HG02970 (cell line): ENCODE data around the gene BRAF.
"Not testable (repeated sequence)": the region's sequence is repeated elsewhere in the genome, so short reads cannot be mapped to it uniquely, and the experiment has no call there.

Experiments used
- ATAC-seq: cut with Tn5 transposase; IDR thresholded peaks from one replicate; pipeline ENCODE4 v1.9.1; 2021; ENCODE audit warnings: mild to moderate bottlenecking, moderate library complexity, moderate number of reproducible peaks; ENCODE audit not compliant: unreplicated experiment, low FRiP score

BRAF gene

DNA sequence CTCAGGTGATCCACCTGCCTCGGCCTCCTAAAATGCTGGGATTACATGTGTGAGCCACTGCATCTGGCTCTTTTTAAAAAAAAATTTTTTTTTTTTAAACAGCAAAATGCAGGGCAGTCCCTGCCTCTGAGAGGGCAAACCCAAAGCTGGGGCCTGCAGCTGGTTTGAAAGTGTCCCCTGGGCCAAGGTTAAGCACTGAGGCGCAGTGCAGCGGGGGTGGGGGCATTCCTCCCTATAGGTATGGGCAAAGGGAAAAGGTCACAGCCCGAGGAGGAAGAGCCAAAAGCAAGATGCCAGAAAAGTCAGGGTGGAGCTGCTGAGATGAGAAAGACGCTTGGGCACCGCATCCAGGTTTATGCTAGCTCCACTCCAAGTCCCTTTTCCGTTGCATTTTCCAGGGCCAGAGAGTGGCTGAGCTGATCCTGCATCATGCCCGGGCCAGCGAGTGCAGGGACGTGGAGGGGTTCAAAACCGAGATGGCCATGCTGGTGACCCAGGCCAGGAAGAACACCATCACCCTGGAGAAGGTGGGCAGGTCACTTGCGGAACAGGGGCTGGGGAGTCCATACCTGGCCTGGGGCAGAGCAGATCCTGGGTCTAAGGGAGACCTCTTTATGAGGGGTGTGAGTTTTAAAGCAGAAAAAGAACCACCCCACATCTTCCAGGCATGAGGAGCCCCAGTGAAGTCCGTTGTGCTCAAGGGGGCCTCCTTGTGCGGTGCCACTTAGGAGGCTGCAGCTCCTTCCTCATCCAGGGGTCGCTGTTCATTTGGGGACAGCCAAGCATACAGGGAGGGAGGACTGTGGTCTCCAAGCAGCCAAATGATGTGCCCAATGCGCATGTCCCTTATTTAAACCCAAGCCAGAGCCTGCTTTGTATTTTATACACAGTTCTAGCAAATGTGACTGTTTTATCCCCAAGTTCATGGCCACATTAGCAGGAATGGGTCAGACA, 235.3 kb downstream of the BRAF start:
- no peak for ATAC-seq

GRCh38 chr7:140688341-140688740, 236.4 kb downstream of the BRAF start:
- ATAC-seq, result no peak

DNA sequence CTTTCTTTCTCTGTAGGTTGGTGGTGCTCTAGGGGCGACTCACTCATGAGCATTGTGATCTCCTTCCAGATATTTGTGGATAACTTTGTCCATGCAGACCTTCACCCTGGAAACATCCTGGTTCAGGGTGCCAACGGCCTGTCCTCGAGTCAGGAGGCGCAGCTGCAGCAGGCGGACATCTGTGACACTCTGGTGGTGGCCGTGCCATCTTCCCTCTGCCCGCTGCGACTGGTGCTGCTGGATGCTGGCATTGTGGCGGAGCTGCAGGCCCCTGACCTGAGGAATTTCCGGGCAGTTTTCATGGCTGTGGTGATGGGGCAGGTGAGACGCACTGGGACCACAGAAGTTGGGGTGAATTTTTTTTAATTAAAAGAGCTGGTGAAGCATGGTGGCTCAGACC, 237.8 kb downstream of the BRAF start:
- no peak for ATAC-seq

DNA sequence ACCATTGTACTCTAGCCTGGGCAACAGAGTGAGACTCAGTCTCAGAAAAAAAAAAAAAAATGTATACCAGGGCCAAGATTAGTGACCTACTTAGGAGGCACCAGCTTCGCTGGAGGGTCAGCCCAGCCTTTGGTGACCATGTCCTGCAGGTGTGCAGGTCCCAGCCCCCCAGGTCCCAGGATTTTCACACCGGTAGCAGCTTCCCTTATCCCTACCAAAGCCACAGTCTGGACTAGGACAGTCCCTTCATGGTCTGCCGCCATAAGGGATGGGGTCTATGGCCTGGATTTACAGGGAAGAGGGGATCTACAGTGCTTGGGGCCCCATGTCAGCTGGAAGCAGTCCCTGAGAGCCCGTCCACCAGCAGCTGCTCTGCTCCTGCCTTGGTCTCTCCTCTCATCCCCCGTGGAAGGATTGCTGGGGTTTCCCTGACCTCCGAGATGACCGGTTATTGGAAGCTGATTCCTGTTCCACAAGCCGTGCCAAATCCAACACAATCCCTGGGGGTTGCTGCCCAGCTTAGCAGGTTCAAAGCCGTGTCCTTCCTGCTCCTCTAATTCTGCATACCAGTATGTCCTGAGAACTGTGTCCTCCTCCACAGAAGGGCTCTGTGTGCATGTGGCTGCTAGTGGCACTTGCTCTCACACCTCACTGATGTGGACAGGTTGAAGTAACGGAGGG, 239.2 kb downstream of the BRAF start:
- no peak for ATAC-seq

GRCh38 chr7:140684066-140684950, 240.4 kb downstream of the BRAF start:
- no peak for ATAC-seq

- ATAC-seq, result no peak
Observed at GRCh38 chr7:140683657-140684056, 241.1 kb downstream of the BRAF start.

DNA sequence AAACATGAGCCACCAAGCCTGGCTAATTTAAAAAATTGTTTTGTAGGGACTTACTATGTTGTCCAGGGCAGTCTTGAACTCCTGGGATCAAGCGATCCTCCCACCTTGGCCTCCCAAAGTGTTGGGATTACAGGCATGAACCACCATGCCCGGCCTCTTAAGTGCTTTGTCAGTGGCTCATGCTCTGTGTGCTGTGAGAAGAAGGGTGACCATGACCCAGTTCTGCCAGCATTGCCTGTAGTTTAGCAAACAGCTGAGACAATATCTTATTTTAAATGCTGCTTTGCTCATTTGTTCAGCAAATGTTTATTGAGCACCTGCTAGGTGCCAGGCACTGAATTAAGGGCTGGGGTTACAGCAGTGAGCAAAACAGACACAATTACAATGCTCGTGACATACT, 243.0 kb downstream of the BRAF start:
- no peak for ATAC-seq

DNA sequence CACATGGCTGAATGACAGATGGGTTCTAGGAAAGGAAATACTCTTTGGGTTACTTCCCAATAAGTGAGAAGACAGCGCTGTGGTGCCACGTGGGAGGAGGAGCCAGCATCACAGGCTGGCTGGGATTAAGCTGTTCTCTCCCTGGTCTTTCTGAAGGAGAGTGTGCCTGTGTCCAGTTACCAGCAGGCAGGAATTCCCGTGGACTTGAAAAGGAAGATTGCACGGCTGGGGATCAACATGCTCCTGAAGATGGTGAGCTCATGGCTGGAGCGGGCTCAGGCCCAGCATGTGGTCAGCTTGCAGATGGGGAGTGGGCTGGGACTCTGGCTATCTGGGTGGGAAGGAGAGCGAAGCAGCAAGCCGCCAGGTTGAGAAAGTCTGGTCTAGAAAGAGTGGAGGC, 243.8 kb downstream of the BRAF start:
- ATAC-seq, result no peak

DNA sequence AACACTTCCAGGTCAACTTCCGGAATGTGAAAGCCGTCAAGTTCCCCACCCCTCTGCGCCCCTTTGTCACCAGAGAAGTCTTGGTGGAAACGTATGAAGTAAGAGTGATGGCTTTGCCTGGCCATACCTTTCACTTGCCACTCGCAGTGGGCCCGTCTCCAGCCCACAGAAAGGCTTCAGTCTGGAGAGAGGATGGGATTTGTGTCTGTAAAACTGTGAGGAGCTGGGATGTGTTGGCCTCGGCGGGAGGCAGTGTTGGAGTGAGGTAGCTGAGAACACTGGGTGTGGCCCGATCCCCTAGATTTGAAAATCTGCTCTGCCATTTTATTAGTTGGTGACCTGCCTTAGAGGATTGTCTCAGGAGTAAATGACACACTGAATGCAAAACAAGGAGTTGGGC, 245.5 kb downstream of the BRAF start:
- ATAC-seq, result no peak

- ATAC-seq, result no peak
Observed at GRCh38 chr7:140678816-140679130, 246.0 kb downstream of the BRAF start.

- ATAC-seq, result no peak
Observed at GRCh38 chr7:140678081-140678815, 246.5 kb downstream of the BRAF start.

DNA sequence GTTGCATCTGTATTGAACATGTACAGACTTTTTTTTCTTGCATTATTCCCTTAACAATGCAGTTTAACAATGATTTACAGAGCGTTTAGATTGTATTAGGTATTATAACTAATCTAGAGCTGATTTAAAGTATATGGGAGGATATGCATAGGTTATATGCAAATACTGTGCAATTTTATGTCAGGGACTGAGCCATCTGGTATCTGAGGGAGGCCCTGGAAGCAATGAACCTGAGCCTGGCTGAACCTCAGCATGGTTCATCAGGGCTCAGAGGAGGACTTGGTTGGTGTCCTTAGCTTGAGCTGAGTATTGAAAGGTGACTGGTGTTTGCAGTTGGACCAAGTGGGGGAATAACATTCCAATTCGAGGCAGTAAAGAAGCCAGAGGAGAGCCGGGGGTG, 247.2 kb downstream of the BRAF start:
- no peak for ATAC-seq

- ATAC-seq, result not testable (repeated sequence)
Observed at GRCh38 chr7:140676956-140677355, 247.8 kb downstream of the BRAF start.

DNA sequence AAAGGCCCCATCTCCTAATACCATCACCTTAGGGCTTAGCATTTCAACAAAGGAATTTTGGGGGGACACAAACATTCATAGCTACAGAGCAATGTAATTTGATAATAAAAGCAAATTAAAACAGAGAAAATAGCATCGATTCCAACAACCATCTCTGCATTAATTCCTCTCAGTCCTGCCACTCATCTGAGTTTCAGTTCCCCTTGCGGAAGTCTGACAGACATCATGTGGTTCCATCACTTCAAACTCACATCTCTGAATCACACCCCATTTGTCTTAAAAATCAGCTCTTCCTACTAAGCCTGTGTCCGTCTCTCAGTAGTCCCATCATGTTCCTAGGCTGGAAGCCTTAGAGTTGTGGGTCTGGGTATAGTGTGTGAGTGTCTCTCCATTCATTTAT, 248.4 kb downstream of the BRAF start:
- peak; percentile 39 for ATAC-seq

DNA sequence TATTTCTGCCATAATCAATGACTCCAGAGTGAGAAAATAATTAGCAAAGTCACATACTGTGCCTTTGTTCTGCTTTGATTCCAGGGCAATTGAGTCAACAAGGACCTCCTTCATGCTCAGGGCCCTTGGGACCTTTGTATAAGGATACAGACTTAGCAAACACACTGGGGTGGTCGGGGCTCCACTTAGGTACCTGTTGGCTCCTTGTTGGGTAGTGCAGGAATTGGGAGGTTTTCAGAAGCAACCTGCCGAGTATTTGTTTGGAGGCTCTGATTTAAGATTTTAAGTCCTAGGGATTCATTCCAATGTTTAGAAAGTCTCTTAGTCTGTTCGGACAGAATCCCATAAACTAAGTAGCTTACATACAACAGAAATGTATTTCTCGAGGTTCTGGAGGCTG, 249.0 kb downstream of the BRAF start:
- ATAC-seq, result no peak

GRCh38 chr7:140674899-140675701, 249.6 kb downstream of the BRAF start:
- ATAC-seq, result no peak

DNA sequence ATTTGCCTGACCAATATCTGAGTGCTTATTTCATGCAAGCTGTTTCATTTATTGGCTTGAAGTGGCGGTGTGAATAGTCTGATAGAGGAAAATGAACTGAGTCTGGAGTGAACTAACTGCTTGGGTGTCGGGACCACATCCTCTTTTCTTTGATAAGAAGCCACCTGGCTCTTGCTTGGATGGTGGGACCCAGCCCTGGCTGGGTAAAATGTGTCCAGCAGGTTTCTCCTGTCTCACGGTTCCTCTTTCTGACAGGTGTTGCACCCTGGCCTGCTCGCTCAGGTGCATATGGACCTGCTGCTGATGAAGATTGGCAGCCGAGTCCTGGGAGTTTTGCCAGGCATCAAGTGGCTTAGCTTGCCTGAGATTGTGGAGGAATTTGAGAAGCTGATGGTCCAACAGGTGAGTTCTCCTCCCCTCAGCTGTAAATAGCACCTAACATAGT, 250.4 kb downstream of the BRAF start:
- ATAC-seq, result no peak

DNA sequence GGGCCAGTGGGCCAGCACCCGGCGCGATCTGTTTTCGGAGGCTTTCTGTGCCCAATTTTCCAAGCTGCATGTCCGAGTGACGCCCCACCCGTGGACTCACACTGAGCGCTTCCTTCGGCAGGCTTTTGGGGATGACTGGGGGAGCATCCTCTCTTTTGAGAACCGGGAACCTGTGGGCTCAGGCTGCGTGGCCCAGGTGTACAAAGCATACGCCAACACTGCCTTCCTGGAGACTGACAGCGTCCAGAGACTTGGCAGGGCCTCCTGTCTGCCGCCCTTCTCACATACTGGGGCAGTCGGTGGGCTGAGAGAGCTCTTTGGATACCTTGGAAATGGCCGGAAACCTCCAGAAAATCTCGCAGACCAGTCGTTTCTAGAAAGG, 251.0 kb downstream of the BRAF start:
- no peak for ATAC-seq

DNA sequence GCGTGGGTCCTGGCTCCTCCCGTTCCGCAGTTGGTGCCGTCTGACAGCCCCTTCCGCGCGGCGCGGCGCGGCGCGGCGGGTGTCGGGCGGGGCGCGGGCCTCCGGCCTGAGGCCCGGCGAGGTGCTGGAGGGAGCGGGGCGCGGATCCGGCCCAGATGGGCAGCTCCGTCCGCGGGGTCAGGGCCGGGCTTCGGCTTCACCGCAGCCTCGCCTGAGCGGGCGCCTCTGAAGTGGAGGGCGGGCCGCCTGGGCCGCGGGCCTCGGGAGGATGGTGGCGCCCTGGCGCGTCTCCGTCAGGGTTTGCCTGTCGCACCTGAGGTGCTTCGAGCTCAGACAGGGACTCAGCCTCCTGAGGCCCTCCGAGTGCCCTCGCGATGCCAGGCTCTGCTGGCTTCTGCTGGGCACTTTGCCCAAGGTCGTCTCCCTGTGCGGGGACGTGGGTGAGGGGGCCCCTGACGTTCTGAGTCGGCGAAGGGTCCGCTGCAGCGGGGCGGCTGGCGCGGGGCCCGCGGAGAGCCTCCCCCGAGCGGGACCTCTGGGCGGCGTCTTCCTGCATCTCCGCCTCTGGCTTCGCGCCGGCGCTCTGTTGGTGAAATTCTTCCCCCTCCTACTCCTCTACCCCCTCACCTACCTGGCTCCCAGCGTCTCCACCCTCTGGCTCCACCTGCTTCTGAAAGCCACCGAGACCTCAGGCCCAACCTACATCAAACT, 251.5 kb downstream of the BRAF start:
- ATAC-seq, result no peak
